CD8-positive, alpha-beta memory T cell (primary cell): ENCODE data around the gene SIL1. TPM values are rescaled to one million over a fixed set of nuclear protein-coding genes. Genes with fewer than 3 reads are reported as not detected.

Experiments
- CTCF ChIA-PET: fragments of 350-600 bp; sonication (Branson Sonifier 250); formaldehyde crosslinking; loops from one replicate; lab custom pipeline; 2021; ENCODE audit warnings: antibody characterized with exemption; lab: Charles Lee
- POLR2A ChIA-PET: fragments of 350-600 bp; sonication (Branson Sonifier 250); formaldehyde crosslinking; loops from one replicate; lab custom pipeline; 2021; ENCODE audit warnings: antibody characterized with exemption; lab: Charles Lee
- DNase-seq, 5 donors: peaks; one replicate each; pipeline versions ENCODE4 v3.0.0 to v3.0.0-alpha.2; 2020 to 2022; ENCODE audit warnings: mixed read lengths in 1 of 5
- H3K27ac ChIP-seq: one replicate; pipeline ENCODE4 v1.7.0; 2013; ENCODE audit warnings: low read depth, mild to moderate bottlenecking, low read length, moderate library complexity
- H3K27me3 ChIP-seq: 2 replicates; pipeline ENCODE4 v1.7.0; 2013; ENCODE audit warnings: low read length, mild to moderate bottlenecking; ENCODE audit not compliant: insufficient read depth, poor library complexity, severe bottlenecking
- H3K36me3 ChIP-seq: 2 replicates; pipeline ENCODE4 v1.7.0; 2013; ENCODE audit warnings: mild to moderate bottlenecking, low read length, moderate library complexity; ENCODE audit not compliant: insufficient read depth
- H3K4me1 ChIP-seq: 2 replicates; pipeline ENCODE4 v1.7.0; 2013; ENCODE audit warnings: mild to moderate bottlenecking, low read length, moderate library complexity; ENCODE audit not compliant: insufficient read depth
- H3K4me3 ChIP-seq: 2 replicates; pipeline ENCODE4 v1.7.0; 2013; ENCODE audit warnings: mild to moderate bottlenecking, low read length
- H3K9me3 ChIP-seq: 2 replicates; pipeline ENCODE4 v1.7.0; 2013; ENCODE audit warnings: mild to moderate bottlenecking, low read length
- H3K27ac Mint-ChIP-seq, 8 donors: one replicate each; pipeline ENCODE4 v1.8.0; 2020 to 2021; ENCODE audit warnings: mixed read lengths in 8 of 8, mild to moderate bottlenecking in 6 of 8, inconsistent platforms in 3 of 8, moderate library complexity in 3 of 8
- H3K27me3 Mint-ChIP-seq, 2 donors: one replicate each; pipeline ENCODE4 v1.8.0; 2020 to 2021; ENCODE audit warnings: mixed read lengths in 2 of 2, mild to moderate bottlenecking in 1 of 2, moderate library complexity in 1 of 2
- H3K36me3 Mint-ChIP-seq, 3 donors: one replicate each; pipeline ENCODE4 v1.8.0; 2020 to 2021; ENCODE audit warnings: mixed read lengths in 3 of 3, inconsistent platforms in 1 of 3, mild to moderate bottlenecking in 1 of 3
- H3K4me1 Mint-ChIP-seq, 3 donors: one replicate each; pipeline ENCODE4 v1.8.0; 2020 to 2021; ENCODE audit warnings: mixed read lengths in 3 of 3, inconsistent platforms in 1 of 3, mild to moderate bottlenecking in 1 of 3
- H3K4me3 Mint-ChIP-seq, 7 donors: one replicate each; pipeline ENCODE4 v1.8.0; 2020 to 2021; ENCODE audit warnings: mixed read lengths in 7 of 7, mild to moderate bottlenecking in 6 of 7, moderate library complexity in 4 of 7, inconsistent platforms in 2 of 7
- H3K9me3 Mint-ChIP-seq, 5 donors: one replicate each; pipeline ENCODE4 v1.8.0; 2020 to 2022; ENCODE audit warnings: mixed read lengths in 5 of 5, mild to moderate bottlenecking in 3 of 5, moderate library complexity in 2 of 5, inconsistent platforms in 1 of 5
- polyA plus RNA-seq: library from polyadenylated mRNA; unstranded; fragments of 300-500 nt; fragmentation: Illumina TruSeq; gene quantifications from one replicate; pipeline ENCODE4 v1.2.3, GENCODE V29; 2021
- total RNA-seq, 2 experiments: library from RNA; stranded (reverse); gene quantifications; one replicate each; pipeline ENCODE4 v1.2.3, GENCODE V29; 2021

The SIL1 gene
- total and polyA plus RNA-seq, 3 experiments from 2014 or later, result 15.0 to 27.5 (median 26.6) TPM

- DNase-seq, result no peak
- Mint-ChIP-seq H3K4me1 (peaks cover 0 to 5% (median 5%) of the 10 kb centered on the region in 3 donors), H3K36me3 (peaks cover 5 to 7% (median 6%) of the 10 kb centered on the region in 3 donors), H3K4me3 (no peak overlapping the region), H3K27me3 (peaks cover 0 to 1% of the 10 kb centered on the region in 2 donors), H3K9me3 (no peaks in the 10 kb centered on the region), H3K27ac (no peak overlapping the region)
- no peaks in the 10 kb centered on the region for H3K27me3 ChIP-seq
- ChIA-PET CTCF (no interaction called here), POLR2A (no interaction called here)
- no peaks in the 10 kb centered on the region for H3K9me3 ChIP-seq
- H3K36me3 ChIP-seq, result no peaks in the 10 kb centered on the region
- no peak overlapping the region for H3K4me3 ChIP-seq
- H3K27ac ChIP-seq, result no peak overlapping the region
- H3K4me1 ChIP-seq, result no peaks in the 10 kb centered on the region
These were observed 107.6 kb downstream of the SIL1 start for GRCh38 chr5:139090581-139090980.

DNA sequence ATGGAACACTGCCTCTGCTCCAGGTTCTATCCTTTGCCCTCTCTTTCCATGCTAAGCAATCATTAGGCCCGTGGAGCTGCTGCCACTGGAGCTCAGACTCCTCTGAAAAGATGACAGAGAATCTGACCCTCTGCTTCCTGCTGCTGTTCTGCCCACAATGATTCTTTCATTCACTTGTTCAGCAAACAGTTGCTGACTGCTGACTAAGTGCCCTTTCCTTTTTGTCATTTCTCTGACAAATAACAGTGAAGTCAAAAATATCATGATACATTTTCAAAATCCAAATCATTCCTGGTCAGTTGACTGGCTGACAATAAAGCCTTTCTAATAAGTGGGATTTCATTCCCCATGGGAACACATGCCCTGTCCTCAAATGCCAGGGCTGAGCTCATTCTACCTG is 110.1 kb downstream of the SIL1 start:
- H3K36me3 Mint-ChIP-seq, result peaks cover 10 to 16% (median 13%) of the 10 kb centered on the region in 3 donors
- peaks cover 0 to 1% of the 10 kb centered on the region in 2 donors for H3K27me3 Mint-ChIP-seq
- H3K9me3 ChIP-seq, result no peaks in the 10 kb centered on the region

DNA sequence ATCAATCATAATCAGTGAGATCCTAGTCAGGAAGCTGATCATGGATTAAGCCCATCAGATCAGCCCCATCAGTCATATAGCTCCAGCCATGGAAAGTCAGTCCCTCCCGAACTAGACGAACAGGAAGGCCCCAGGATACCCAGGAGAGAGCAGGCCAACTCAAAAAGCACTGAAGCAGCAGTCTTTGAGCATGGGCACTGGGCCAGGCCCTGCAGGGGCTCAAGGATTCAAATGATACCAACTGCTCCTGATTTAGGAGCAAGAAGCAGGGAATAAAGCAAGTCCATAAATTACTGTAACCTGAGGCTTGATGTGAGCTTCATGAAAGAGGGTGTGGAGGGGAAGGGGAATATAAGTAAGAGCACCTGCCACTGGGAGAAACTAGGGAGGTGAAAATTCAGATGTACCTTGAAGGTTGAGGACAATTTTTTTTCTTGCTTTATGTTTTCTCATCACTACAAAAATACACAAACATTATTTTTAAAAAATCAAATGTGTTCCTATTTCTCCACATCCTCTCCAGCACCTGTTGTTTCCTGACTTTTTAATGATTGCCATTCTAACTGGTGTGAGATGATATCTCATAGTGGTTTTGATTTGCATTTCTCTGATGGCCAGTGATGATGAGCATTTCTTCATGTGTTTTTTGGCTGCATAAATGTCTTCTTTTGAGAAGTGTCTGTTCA is 115.2 kb downstream of the SIL1 start:
- no peak for DNase-seq
- no peaks in the 10 kb centered on the region for H3K4me1 Mint-ChIP-seq
- no peak overlapping the region for H3K27ac Mint-ChIP-seq
- H3K4me3 Mint-ChIP-seq, result no peak overlapping the region
- H3K36me3 Mint-ChIP-seq, result peaks cover 6 to 20% (median 13%) of the 10 kb centered on the region in 3 donors
- no peaks in the 10 kb centered on the region for H3K36me3 ChIP-seq
- H3K27me3 ChIP-seq, result no peaks in the 10 kb centered on the region
- no peaks in the 10 kb centered on the region for H3K4me1 ChIP-seq
- no peaks in the 10 kb centered on the region for H3K9me3 Mint-ChIP-seq
- no peaks in the 10 kb centered on the region for H3K27me3 Mint-ChIP-seq
- POLR2A ChIA-PET, result no interaction called here
- H3K27ac ChIP-seq, result no peak overlapping the region
- no peaks in the 10 kb centered on the region for H3K9me3 ChIP-seq
- no peak overlapping the region for H3K4me3 ChIP-seq
- CTCF ChIA-PET, result interaction anchor here (0.8 kb wide), 1 partner anchor 12 kb away, joined by 3 read pairs; no protein-coding TSS in a partner anchor

More for the DNA sequence above, 110.1 kb downstream of the SIL1 start:
- no peaks in the 10 kb centered on the region for H3K4me1 ChIP-seq
- no peaks in the 10 kb centered on the region for H3K36me3 ChIP-seq
- ChIA-PET CTCF (no interaction called here), POLR2A (no interaction called here)
- Mint-ChIP-seq H3K4me3 (no peak overlapping the region), H3K4me1 (peaks cover 0 to 5% (median 5%) of the 10 kb centered on the region in 3 donors), H3K27ac (peak overlapping the region in 1 of 8 donors; percentile 43), H3K9me3 (no peaks in the 10 kb centered on the region)
- H3K4me3 ChIP-seq, result no peak overlapping the region
- H3K27ac ChIP-seq, result no peak overlapping the region
- no peak for DNase-seq
- H3K27me3 ChIP-seq, result no peaks in the 10 kb centered on the region

DNA sequence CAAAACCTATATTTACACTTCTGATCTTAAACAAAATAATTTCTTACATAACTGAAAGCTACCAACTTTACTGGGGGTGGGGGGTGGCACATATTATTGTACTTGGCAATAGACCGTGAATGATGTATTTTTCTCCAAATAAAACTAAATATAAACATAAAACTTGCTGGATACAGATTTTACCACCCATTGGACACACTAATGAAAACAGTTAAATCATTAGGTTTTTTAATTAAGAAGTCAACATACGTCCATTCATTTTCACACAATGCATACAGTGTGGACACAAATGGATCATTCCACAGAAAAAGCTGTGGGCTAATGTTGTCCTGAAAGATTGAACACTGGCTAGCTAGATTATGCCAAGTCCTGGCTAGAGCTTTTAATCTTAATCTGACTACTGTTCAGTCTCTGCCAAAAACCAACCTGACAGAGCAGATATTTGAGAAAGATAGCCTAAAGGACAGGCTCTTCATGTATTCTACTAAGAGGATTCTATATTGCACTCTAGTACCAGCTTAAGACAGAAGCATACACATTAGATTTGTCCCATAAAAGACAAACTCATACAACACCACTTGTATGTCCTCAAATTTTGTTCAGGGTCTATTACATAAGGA is 118.1 kb downstream of the SIL1 start:
- H3K27ac Mint-ChIP-seq, result no peak overlapping the region
- POLR2A ChIA-PET, result no interaction called here

GRCh38 chr5:139079225-139079990 is 118.8 kb downstream of the SIL1 start:
- Histone ChIP-seq H3K9me3 (no peaks in the 10 kb centered on the region), H3K27me3 (no peaks in the 10 kb centered on the region), H3K36me3 (no peaks in the 10 kb centered on the region), H3K27ac (no peak overlapping the region), H3K4me1 (no peaks in the 10 kb centered on the region), H3K4me3 (no peak overlapping the region)
- Mint-ChIP-seq H3K4me1 (no peaks in the 10 kb centered on the region), H3K27ac (no peak overlapping the region), H3K9me3 (no peaks in the 10 kb centered on the region), H3K36me3 (peaks cover 0 to 4% (median 1%) of the 10 kb centered on the region in 3 donors), H3K27me3 (no peaks in the 10 kb centered on the region), H3K4me3 (no peak overlapping the region)
- CTCF ChIA-PET, result interaction anchor here (0.9 kb wide), 1 partner anchor 288 kb away, joined by 3 read pairs; no protein-coding TSS in a partner anchor
- POLR2A ChIA-PET, result no interaction called here
- no peak for DNase-seq

More for the DNA sequence above, 118.1 kb downstream of the SIL1 start:
- H3K27ac ChIP-seq, result no peak overlapping the region
- no peak overlapping the region for H3K4me3 ChIP-seq
- no peaks in the 10 kb centered on the region for H3K27me3 Mint-ChIP-seq
- H3K36me3 Mint-ChIP-seq, result peaks cover 3 to 8% (median 4%) of the 10 kb centered on the region in 3 donors
- no peaks in the 10 kb centered on the region for H3K27me3 ChIP-seq
- H3K4me1 ChIP-seq, result no peaks in the 10 kb centered on the region
- H3K9me3 ChIP-seq, result no peaks in the 10 kb centered on the region
- no peaks in the 10 kb centered on the region for H3K36me3 ChIP-seq
- H3K4me1 Mint-ChIP-seq, result no peaks in the 10 kb centered on the region
- CTCF ChIA-PET, result interaction anchor here (0.9 kb wide), 1 partner anchor 289 kb away, joined by 3 read pairs; no protein-coding TSS in a partner anchor
- H3K4me3 Mint-ChIP-seq, result no peak overlapping the region
- H3K9me3 Mint-ChIP-seq, result no peaks in the 10 kb centered on the region
- DNase-seq, result no peak

GRCh38 chr5:139078345-139078744 is 119.8 kb downstream of the SIL1 start:
- peaks cover 0 to 4% (median 1%) of the 10 kb centered on the region in 3 donors for H3K36me3 Mint-ChIP-seq
- CTCF ChIA-PET, result no interaction called here

DNA sequence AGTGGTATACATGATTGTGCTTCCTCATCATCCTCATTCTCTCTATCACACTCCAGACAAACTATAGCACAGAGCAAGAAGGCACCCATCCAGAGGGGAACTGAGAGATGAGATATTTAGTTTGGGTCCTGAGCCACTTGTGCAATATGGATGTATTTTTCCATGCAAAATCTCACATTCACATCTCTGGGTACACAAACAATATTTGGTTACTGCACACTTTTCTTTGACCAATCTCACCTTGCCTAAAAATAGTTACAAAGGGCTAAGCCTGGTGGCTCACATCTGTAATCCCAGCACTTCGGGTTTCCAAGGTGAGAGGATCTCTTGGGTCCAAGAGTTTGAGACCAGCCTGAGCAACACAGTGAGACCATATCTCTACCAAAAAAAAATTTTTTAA is 120.3 kb downstream of the SIL1 start:
- no peaks in the 10 kb centered on the region for H3K27me3 Mint-ChIP-seq
- POLR2A ChIA-PET, result no interaction called here
- no peaks in the 10 kb centered on the region for H3K4me1 Mint-ChIP-seq
- Histone ChIP-seq H3K36me3 (no peaks in the 10 kb centered on the region), H3K4me3 (no peak overlapping the region), H3K4me1 (no peaks in the 10 kb centered on the region), H3K9me3 (no peaks in the 10 kb centered on the region), H3K27me3 (no peaks in the 10 kb centered on the region), H3K27ac (no peak overlapping the region)
- peaks cover 0 to 4% (median 1%) of the 10 kb centered on the region in 3 donors for H3K36me3 Mint-ChIP-seq
- no peak overlapping the region for H3K27ac Mint-ChIP-seq
- H3K9me3 Mint-ChIP-seq, result no peaks in the 10 kb centered on the region
- no peak overlapping the region for H3K4me3 Mint-ChIP-seq
- CTCF ChIA-PET, result no interaction called here
- no peak for DNase-seq

More at GRCh38 chr5:139078345-139078744, 119.8 kb downstream of the SIL1 start:
- Histone ChIP-seq H3K9me3 (no peaks in the 10 kb centered on the region), H3K36me3 (no peaks in the 10 kb centered on the region), H3K27ac (no peak overlapping the region), H3K27me3 (no peaks in the 10 kb centered on the region), H3K4me3 (no peak overlapping the region), H3K4me1 (no peaks in the 10 kb centered on the region)
- H3K27ac Mint-ChIP-seq, result no peak overlapping the region
- no peaks in the 10 kb centered on the region for H3K27me3 Mint-ChIP-seq
- no peak overlapping the region for H3K4me3 Mint-ChIP-seq
- no peaks in the 10 kb centered on the region for H3K9me3 Mint-ChIP-seq
- no peaks in the 10 kb centered on the region for H3K4me1 Mint-ChIP-seq
- POLR2A ChIA-PET, result no interaction called here
- no peak for DNase-seq
